GM13977 (cell line): ENCODE results near the gene GADD45B.

Experiments used
- DNase-seq: peaks from one replicate; pipeline ENCODE4 v3.0.0; 2012; ENCODE audit warnings: low spot score
- in situ Hi-C: fragments of 300-500 bp; cut with MboI; formaldehyde crosslinking; loops from one replicate; pipeline ENCODE4 v1.12.0; 2022; ENCODE audit warnings: low sequenced_read_pairs, low pct_unique_long_range_greater_than_20kb, mixed read lengths, inconsistent platforms; ENCODE audit not compliant: unreplicated experiment
- TF ChIP-seq, protein P1 (sequence below): IDR thresholded peaks from 2 replicates; pipeline ENCODE4 v1.5.1; 2012; ENCODE audit warnings: mild to moderate bottlenecking, control low read depth; ENCODE audit not compliant: insufficient read depth; ENCODE audit errors: extremely low read depth, missing control alignments

Gene GADD45B

DNA sequence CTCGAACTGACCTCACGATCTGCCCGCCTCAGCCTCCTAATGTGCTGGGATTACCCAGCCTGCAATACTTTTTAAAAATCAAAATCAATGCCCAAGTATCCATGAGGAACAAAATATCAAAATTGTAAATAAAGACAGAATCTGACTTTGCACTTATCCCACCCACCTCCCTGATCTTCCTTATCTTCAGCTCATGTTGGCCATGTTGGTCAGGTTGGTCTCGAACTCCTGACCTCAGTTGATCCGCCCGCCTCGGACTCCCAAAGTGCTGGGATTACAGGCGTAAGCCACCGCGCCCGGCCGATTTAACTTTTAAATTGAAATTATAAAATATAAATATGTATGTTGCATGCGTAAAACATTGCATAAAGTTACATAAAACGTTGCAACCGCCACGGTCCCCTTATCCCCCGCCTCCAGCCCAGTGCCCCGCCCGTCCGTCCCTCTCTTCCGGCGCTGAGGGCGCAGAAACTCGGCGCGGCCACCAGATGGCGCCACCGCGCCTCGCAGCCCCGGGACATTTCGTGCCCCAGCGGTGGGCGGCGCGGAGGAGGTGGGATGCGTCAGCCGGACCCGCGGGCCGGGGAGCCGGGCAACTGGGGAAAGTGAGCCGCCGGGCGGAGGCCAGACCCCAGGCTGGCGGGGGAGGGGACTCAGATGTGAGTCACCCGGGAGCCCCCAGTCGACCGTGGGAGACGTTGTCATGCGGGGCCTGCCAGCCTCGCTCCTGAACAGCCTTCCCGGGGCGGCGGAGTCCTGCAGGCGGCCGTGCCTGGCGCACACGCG lies 1.5 kb upstream of the GADD45B start:
- in situ Hi-C loops, result loop anchor here (5.0 kb wide), 1 partner anchor 138 kb away; no protein-coding TSS in a partner anchor
- TF ChIP-seq, protein P1, sequence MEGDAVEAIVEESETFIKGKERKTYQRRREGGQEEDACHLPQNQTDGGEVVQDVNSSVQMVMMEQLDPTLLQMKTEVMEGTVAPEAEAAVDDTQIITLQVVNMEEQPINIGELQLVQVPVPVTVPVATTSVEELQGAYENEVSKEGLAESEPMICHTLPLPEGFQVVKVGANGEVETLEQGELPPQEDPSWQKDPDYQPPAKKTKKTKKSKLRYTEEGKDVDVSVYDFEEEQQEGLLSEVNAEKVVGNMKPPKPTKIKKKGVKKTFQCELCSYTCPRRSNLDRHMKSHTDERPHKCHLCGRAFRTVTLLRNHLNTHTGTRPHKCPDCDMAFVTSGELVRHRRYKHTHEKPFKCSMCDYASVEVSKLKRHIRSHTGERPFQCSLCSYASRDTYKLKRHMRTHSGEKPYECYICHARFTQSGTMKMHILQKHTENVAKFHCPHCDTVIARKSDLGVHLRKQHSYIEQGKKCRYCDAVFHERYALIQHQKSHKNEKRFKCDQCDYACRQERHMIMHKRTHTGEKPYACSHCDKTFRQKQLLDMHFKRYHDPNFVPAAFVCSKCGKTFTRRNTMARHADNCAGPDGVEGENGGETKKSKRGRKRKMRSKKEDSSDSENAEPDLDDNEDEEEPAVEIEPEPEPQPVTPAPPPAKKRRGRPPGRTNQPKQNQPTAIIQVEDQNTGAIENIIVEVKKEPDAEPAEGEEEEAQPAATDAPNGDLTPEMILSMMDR, result peak; percentile 97
- DNase-seq, result peak; percentile 90

DNA sequence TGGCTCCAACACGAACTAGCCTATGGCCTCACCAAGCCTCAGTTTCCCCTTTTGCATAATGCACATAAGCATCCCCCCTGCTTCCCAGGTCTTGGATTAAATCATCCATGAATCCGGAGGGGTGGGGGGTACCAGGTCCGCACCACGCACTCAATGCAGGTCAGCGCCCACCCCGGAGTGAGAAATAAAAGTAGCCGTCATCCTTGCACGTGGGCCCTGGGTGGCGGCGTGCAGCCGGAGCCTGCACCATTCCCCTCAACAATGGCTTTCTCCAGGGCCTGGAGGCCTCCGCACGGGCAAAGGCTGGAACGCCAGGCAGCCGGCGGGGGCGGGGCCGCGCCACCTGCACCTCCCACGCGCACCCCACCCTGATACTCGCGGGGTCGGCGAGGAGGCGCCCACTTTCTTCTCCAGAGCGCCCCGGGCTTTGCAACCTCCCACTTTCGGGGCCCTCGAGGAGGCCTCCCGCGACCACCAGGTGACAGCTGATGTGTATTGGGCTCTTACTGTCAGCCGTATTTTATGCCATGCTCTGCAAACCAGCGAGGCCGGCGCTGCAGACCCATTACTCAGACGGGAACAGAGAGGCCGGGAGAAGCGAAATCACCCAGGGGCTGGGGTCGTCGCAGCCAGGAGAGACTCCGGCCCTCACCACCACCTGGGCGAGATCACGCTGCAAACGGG lies 767 bp upstream of the GADD45B start:
- TF ChIP-seq, protein P1, result no peak
- peak; percentile 84 for DNase-seq
- in situ Hi-C loops, result no loop called here

DNA sequence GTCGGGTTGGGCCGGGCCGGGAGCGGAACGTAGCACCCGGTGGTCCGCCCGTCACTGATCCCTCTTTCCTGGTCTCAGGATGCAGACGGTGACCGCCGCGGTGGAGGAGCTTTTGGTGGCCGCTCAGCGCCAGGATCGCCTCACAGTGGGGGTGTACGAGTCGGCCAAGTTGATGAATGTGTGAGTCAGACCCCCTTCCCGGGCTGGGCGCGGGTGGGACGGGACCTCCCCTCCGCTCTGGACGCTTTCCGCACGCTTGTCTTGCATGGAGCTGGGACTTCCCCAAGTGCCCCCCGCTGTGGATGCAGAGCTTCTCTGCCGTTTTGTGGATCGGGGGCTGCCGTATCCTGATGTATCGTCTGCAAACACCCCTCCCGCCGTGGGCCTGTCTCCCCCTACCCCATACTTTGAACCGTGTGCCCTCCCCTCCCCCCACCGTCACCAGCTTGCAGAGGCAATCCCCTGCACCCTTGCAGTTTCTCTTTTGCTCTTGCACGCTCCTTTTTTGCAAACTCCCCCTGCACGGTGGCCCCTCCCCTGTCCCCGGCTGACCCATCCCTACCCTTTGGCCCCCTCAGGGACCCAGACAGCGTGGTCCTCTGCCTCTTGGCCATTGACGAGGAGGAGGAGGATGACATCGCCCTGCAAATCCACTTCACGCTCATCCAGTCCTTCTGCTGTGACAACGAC lies 669 bp downstream of the GADD45B start:
- no peak for DNase-seq
- TF ChIP-seq, protein P1, result no peak
- in situ Hi-C loops, result no loop called here

DNA sequence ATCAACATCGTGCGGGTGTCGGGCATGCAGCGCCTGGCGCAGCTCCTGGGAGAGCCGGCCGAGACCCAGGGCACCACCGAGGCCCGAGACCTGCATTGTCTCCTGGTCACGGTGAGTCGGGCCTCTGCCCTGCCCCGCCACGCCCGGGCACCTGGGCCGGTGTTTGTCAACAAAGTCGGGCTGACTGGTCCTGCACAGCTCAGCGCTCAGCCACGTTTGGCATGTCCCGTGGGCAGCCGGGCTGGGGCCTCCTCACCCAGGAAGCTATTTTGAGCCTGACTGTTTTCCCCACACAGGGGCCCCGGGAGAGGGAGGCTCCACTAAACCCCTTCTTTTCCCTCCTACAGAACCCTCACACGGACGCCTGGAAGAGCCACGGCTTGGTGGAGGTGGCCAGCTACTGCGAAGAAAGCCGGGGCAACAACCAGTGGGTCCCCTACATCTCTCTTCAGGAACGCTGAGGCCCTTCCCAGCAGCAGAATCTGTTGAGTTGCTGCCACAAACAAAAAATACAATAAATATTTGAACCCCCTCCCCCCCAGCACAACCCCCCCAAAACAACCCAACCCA lies 1.3 kb downstream of the GADD45B start:
- TF ChIP-seq, protein P1, result no peak
- in situ Hi-C loops, result no loop called here

DNA sequence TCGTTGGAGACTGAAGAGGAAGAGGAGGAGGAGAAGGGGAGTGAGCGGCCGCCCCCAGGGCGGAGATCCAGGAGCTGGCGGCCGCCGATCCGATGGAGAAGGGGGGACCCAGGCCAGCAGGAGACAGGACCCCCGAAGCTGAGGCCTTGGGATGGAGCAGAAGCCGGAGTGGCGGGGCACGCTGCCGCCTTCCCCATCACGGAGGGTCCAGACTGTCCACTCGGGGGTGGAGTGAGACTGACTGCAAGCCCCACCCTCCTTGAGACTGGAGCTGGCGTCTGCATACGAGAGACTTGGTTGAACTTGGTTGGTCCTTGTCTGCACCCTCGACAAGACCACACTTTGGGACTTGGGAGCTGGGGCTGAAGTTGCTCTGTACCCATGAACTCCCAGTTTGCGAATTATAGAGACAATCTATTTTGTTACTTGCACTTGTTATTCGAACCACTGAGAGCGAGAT lies 1.8 kb downstream of the GADD45B start:
- DNase-seq, result no peak
- in situ Hi-C loops, result no loop called here
- TF ChIP-seq, protein P1, result no peak

More for the DNA sequence above, 1.3 kb downstream of the GADD45B start:
- no peak for DNase-seq

DNA sequence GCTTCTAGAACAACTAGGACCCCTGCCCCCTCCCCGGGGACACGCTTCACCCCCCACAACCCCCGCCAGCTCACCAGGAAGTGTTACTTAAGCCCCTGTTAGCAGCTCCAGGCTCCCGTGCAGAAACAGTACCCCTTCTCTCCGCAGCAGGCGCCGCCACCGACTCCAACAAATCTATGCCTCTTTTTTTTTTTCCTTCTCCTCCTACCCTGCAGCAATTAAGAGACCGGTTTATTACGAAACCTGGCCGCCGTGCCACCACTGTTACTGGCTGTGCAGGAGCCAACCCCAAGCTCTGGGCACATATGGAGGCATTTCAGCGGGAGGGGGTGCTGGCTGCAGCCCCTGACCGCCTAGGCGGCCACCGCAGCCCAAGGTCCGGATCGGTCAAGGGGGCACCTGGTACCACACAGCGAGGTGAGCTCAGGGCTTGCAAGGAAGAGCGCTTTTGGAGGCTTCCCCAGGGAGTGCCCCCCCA lies 2.4 kb downstream of the GADD45B start:
- in situ Hi-C loops, result no loop called here
- TF ChIP-seq, protein P1, result no peak
- no peak for DNase-seq
